Neural progenitor cell (in vitro differentiated cells): ENCODE data around the gene CD200R1L.

Experiments used
- EZH2 ChIP-seq: fragments of 200-600 bp; sonication (generic); IDR thresholded peaks from 2 replicates; pipeline ENCODE4 v1.6.1; 2017; ENCODE audit warnings: antibody characterized with exemption, mild to moderate bottlenecking, moderate library complexity
- TF ChIP-seq, protein P1 (sequence below): fragments of 200-600 bp; sonication (generic); IDR thresholded peaks from 2 replicates; pipeline ENCODE4 v1.5.1; 2017; ENCODE audit warnings: antibody characterized with exemption, mild to moderate bottlenecking

DNA sequence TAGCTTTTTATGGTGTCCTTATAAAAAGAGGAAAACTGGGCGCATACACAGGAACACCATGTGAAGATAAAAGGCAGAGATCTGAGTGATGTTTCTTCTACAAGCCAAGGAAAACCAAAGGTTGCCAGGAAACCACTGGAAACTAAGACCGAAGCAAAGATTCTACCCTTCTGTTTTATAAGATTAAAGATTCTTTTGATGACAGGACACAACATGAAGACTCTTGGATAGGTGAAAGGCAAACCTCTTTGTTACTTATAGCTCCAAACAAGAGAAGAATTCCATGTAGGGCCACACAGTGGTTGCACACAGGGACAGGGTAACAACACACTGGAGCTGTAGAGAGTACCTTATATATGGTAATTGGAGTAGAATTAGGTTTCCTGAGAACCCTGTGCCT is at the start of gene CD200R1L:
- TF ChIP-seq, protein P1, sequence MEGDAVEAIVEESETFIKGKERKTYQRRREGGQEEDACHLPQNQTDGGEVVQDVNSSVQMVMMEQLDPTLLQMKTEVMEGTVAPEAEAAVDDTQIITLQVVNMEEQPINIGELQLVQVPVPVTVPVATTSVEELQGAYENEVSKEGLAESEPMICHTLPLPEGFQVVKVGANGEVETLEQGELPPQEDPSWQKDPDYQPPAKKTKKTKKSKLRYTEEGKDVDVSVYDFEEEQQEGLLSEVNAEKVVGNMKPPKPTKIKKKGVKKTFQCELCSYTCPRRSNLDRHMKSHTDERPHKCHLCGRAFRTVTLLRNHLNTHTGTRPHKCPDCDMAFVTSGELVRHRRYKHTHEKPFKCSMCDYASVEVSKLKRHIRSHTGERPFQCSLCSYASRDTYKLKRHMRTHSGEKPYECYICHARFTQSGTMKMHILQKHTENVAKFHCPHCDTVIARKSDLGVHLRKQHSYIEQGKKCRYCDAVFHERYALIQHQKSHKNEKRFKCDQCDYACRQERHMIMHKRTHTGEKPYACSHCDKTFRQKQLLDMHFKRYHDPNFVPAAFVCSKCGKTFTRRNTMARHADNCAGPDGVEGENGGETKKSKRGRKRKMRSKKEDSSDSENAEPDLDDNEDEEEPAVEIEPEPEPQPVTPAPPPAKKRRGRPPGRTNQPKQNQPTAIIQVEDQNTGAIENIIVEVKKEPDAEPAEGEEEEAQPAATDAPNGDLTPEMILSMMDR, result no peak
- TF ChIP-seq EZH2, result no peak
